OCI-LY3 (cell line): ENCODE results near the gene TUBB2A.
A peak's percentile ranks its signal among the peaks of the same experiment; 100 is the strongest.

Experiments
- H2AFZ ChIP-seq: fragments of 200-600, 300-600 bp; shearing (Covaris generic); 2 replicates; pipeline ENCODE4 v1.6.0; 2014; ENCODE audit warnings: antibody characterized with exemption, low read depth, low read length
- H3K27ac ChIP-seq: fragments of 200-600, 300-600 bp; sonication (generic); 2 replicates; pipeline ENCODE4 v1.5.1; 2014; ENCODE audit warnings: mild to moderate bottlenecking, low read length, moderate library complexity, mixed read lengths
- H3K27me3 ChIP-seq: fragments of 200-600, 300-600 bp; sonication (generic); 2 replicates; pipeline ENCODE4 v1.6.1; 2014; ENCODE audit warnings: low read depth, low read length, mixed read lengths
- H3K36me3 ChIP-seq: fragments of 200-600, 300-600 bp; sonication (generic); replicated peaks from 2 replicates; pipeline ENCODE3; 2014; ENCODE audit warnings: low read depth, low read length, mixed read lengths
- H3K4me1 ChIP-seq: fragments of 300-600, 200-600 bp; sonication (generic); 2 replicates; pipeline ENCODE4 v1.6.1; 2014; ENCODE audit warnings: low read length, mixed read lengths
- H3K4me2 ChIP-seq: fragments of 200-600, 300-600 bp; sonication (generic); 2 replicates; pipeline ENCODE4 v1.6.1; 2014; ENCODE audit warnings: low read length, mixed read lengths
- H3K4me3 ChIP-seq: fragments of 300-600, 200-600 bp; sonication (generic); 2 replicates; pipeline ENCODE4 v1.5.1; 2014; ENCODE audit warnings: antibody characterized with exemption, mild to moderate bottlenecking, low read length, moderate library complexity
- H3K79me2 ChIP-seq: fragments of 300-600, 200-600 bp; shearing (Covaris generic); 2 replicates; pipeline ENCODE4 v1.6.1; 2014; ENCODE audit warnings: mild to moderate bottlenecking, low read length, mixed read lengths
- H3K9ac ChIP-seq: fragments of 300-600, 200-600 bp; shearing (Covaris generic); 2 replicates; pipeline ENCODE4 v1.6.0; 2014; ENCODE audit warnings: mild to moderate bottlenecking, low read length, moderate library complexity
- H3K9me3 ChIP-seq: fragments of 200-600, 300-600 bp; shearing (Covaris generic); 2 replicates; pipeline ENCODE4 v1.6.1; 2014; ENCODE audit warnings: low read length, mixed read lengths; ENCODE audit not compliant: insufficient read depth
- H4K20me1 ChIP-seq: fragments of 200-600, 300-600 bp; sonication (generic); 2 replicates; pipeline ENCODE4 v1.6.1; 2016; ENCODE audit warnings: low read length, mixed read lengths; ENCODE audit not compliant: insufficient read depth
- EZH2phosphoT487 ChIP-seq: fragments of 200-600 bp; shearing (Covaris generic); IDR thresholded peaks from 2 replicates; pipeline ENCODE4 v1.6.1; 2018; ENCODE audit warnings: antibody characterized with exemption, mixed run types, low read depth
- TF ChIP-seq, protein P1 (sequence below): fragments of 200-600, 300-600 bp; sonication (generic); IDR thresholded peaks from 2 replicates; pipeline ENCODE4 v1.5.1; 2014; ENCODE audit warnings: antibody characterized with exemption, low read length, low read depth

The TUBB2A gene

DNA sequence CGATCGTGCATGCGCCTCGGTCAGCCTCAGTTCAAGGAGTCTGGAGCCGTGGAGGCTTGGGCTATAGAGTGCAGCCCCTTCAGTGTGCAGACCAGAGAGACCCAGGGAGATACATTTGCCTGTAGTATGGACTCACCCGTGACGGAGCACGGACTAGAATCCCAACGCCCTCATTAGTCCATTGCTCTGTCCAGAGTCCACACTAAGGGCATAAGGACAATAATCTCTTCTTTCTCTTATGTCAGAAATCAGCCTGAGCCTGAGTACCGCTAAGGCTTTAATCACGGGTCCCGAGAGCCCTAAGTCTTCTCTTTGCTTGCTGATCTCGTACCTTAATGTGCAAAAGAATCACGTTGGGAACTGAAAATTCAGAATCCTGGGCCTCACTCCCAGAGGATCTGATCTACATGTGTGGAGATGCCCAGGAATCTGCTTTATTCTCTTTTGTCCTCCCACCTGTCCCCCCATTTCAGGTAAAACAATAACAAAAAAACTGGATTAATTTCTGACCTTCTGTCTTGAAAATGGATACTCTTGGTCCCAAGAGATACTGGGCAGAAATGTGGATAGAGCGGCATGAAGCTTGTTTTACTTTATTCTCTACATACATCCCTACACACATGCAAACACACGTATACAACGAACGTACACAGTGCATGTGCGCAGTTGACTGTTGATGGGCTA is 38.2 kb downstream of the TUBB2A start:
- no peak for TF ChIP-seq EZH2phosphoT487
- TF ChIP-seq, protein P1, sequence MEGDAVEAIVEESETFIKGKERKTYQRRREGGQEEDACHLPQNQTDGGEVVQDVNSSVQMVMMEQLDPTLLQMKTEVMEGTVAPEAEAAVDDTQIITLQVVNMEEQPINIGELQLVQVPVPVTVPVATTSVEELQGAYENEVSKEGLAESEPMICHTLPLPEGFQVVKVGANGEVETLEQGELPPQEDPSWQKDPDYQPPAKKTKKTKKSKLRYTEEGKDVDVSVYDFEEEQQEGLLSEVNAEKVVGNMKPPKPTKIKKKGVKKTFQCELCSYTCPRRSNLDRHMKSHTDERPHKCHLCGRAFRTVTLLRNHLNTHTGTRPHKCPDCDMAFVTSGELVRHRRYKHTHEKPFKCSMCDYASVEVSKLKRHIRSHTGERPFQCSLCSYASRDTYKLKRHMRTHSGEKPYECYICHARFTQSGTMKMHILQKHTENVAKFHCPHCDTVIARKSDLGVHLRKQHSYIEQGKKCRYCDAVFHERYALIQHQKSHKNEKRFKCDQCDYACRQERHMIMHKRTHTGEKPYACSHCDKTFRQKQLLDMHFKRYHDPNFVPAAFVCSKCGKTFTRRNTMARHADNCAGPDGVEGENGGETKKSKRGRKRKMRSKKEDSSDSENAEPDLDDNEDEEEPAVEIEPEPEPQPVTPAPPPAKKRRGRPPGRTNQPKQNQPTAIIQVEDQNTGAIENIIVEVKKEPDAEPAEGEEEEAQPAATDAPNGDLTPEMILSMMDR: no peak
- peak overlapping the region; percentile 12; the same call in 1 of the 2 replicates for H2AFZ ChIP-seq
- H3K27me3 ChIP-seq: no peaks in the 10 kb centered on the region
- no peak overlapping the region for H3K27ac ChIP-seq
- H3K4me1 ChIP-seq: peaks cover 12% of the 10 kb centered on the region
- peak overlapping the region; percentile 93 for H3K4me3 ChIP-seq
- peak overlapping the region; percentile 85 for H3K4me2 ChIP-seq
- no peaks in the 10 kb centered on the region for H3K9me3 ChIP-seq
- no peaks in the 10 kb centered on the region for H3K79me2 ChIP-seq
- H4K20me1 ChIP-seq: no peaks in the 10 kb centered on the region
- H3K36me3 ChIP-seq: no peaks in the 10 kb centered on the region
- peak overlapping the region; percentile 73 for H3K9ac ChIP-seq

DNA sequence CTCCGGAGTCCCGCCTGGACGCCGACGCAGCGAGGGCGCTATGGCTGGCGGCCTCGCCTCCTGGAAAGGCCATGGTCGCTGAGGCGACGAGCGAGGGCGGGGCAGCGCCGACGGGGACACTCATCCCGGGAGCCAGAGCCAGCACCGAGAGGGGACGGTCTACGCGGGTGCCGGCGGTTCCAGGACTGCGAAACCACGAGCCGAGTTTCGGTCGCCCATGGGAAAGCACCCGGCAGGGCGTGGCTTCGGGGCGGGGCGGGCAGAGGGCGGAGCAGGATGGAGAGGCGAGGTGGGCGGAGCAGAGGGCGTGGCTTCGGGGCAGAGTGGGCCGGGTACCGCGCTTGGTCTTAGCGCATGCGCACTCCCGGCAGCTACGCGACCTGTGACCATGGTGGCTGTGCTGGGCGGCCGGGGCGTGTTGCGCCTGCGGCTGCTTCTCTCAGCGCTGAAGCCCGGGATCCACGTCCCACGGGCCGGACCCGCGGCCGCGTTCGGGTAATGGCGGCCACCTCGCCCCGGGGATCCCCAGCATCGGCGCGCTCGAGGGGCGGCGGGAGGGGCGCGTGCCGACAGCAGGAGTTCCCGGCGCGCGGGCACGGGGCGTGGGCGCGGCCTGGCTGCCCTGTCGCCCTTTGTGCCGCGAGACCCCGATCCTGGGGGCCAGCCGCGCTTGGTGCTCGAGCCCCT is 38.8 kb downstream of the TUBB2A start, which contains the start of gene BPHL:
Gene BPHL, plus strand, starts transcription at position 359 of the 687 bp plus-strand sequence. Its CDS starts 30 bp downstream, at position 389.
- peak within 1 kb of the TSS; percentile 78 for H3K27ac ChIP-seq
- H3K4me3 ChIP-seq: peak within 1 kb of the TSS; percentile 93
- peak within 1 kb of the TSS; percentile 85 for H3K4me2 ChIP-seq
- no peaks in the 10 kb centered on the region for H3K27me3 ChIP-seq
- H2AFZ ChIP-seq: peak within 1 kb of the TSS; percentile 78
- no peaks in the 10 kb centered on the region for H3K9me3 ChIP-seq
- no peak for TF ChIP-seq EZH2phosphoT487
- TF ChIP-seq, protein P1: no peak
- H3K9ac ChIP-seq: peak within 1 kb of the TSS; percentile 78
- no peaks in the 10 kb centered on the region for H3K79me2 ChIP-seq
- H4K20me1 ChIP-seq: no peaks in the 10 kb centered on the region
- no peaks in the 10 kb centered on the region for H3K36me3 ChIP-seq
- peaks cover 12% of the 10 kb centered on the region for H3K4me1 ChIP-seq

DNA sequence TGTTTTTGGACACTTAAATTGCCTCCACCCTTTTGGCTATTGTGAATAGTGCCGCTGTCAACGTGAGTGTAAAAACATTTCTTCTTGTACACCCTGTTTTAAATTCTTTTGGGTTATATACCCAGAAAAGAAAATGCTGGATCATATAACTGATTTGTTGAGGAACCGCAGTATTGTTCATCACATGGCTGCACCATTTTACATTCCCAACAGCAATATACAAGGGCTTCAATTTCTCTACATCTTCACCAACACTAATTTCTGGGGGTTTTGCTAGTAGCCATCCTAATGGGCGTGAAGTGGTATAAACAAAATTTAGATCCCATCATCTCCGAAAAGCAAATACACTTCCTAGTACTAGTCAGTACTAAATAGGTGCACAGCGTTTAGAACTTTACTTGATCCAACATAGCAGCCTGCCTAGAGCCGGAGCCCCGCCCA is 39.4 kb downstream of the TUBB2A start:
- Histone ChIP-seq H3K4me1 (peaks cover 12% of the 10 kb centered on the region), H3K9me3 (no peaks in the 10 kb centered on the region), H2AFZ (peak overlapping the region; percentile 78), H3K36me3 (no peaks in the 10 kb centered on the region), H4K20me1 (no peaks in the 10 kb centered on the region), H3K27ac (peak overlapping the region; percentile 78), H3K4me2 (peak overlapping the region; percentile 82), H3K9ac (peak overlapping the region; percentile 78), H3K4me3 (peak overlapping the region; percentile 93), H3K27me3 (no peaks in the 10 kb centered on the region), H3K79me2 (no peaks in the 10 kb centered on the region)
- TF ChIP-seq EZH2phosphoT487: no peak
- TF ChIP-seq, protein P1: no peak

- Histone ChIP-seq H3K4me1 (peaks cover 9% of the 10 kb centered on the region), H3K4me2 (no peak overlapping the region), H3K79me2 (no peaks in the 10 kb centered on the region), H3K27me3 (no peaks in the 10 kb centered on the region), H2AFZ (no peak overlapping the region), H3K27ac (no peak overlapping the region), H3K36me3 (no peaks in the 10 kb centered on the region), H3K9me3 (no peaks in the 10 kb centered on the region), H4K20me1 (no peaks in the 10 kb centered on the region), H3K9ac (no peak overlapping the region), H3K4me3 (no peak overlapping the region)
- no peak for TF ChIP-seq EZH2phosphoT487
- TF ChIP-seq, protein P1: no peak
Observed at GRCh38 chr6:3114377-3114776, 43.0 kb downstream of the TUBB2A start.
